Body of pancreas (tissue), 4 donors: ENCODE data around the gene HIGD1C.

ENCODE experiments used
- CTCF ChIP-seq, 7 experiments: fragments of 450-650 bp in 4 of 7; fragments of 200-600 bp in 3 of 7; sonication (generic) in 3 of 7; IDR thresholded peaks; one replicate each; pipeline ENCODE4 v1.5.1; 2016 to 2019; ENCODE audit warnings: antibody characterized with exemption in 7 of 7
- POLR2A ChIP-seq, 3 donors: fragments of 450-650 bp; IDR thresholded peaks; one replicate each; pipeline ENCODE4 v1.6.1; 2016; ENCODE audit warnings: antibody characterized with exemption in 3 of 3, mild to moderate bottlenecking in 2 of 3

DNA sequence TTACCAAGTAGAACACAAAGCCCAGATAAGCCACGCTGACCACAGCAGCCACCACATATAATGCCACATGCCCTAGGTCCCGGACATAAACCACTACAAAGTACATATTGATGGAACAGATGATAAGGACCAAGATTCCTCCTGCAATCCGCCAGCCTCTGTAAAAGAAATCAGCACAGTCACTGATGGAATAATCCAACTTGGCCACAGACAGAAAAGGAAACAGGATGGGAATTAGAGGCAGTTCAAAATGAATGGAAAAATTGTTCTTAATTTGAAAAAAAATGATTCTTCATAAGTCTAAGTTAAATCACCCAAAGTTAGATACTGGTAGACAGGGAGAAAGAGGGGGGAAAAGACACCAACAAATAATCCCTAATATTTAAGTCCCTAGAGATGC lies 38.4 kb downstream of the HIGD1C start:
- TF ChIP-seq CTCF (IDR thresholded peaks at IDR 0.05) (no peak), POLR2A (IDR thresholded peaks at IDR 0.05) (no peak)
